HK-2 (cell line): ENCODE results near the gene MAN2A1.
"Not testable (repeated sequence)": the region's sequence is repeated elsewhere in the genome, so short reads cannot be mapped to it uniquely, and the experiment has no call there.

Experiments used
- DNase-seq: peaks from one replicate; pipeline ENCODE4 v3.0.0-alpha.2; 2018; ENCODE audit not compliant: unreplicated experiment

The MAN2A1 gene

DNA sequence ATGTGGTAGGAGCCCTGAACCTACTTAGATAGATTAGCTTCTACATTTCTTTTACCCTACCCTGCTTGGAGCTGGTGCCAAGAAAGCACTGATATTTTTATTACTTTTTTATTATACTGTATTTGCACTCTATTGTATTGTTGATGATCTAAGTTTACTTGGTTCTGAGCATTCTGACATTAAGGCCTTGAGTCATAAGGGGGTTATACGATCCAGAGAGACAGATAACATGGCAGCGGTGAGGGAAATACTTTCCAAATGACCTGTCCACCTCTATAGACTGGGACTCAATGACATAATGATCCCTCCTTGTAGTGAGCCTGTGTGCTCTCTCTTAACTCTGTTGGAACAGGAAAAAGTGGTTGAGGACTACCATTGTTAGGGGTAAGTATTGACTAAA is 176.3 kb downstream of the MAN2A1 start:
- DNase-seq = no peak

DNA sequence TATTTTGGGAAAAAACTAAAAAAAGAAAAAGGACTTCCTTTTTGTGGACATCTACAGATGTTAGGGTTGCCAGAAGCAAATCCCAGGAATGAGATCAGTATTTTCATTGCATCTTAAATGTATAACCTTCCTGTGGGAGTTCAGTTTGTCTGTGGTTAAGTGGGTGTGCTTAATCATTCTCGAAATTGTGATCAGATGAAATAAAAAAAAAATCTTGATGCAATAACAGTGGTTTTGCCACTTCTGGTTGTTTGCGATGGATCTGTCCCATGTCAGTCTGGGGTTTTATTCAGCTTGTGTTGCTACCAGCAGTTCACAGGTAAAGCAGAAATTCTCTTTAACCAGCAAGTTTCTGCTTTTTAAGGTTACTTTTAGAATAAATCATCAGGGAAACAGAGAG is 179.0 kb downstream of the MAN2A1 start:
- no peak for DNase-seq

DNA sequence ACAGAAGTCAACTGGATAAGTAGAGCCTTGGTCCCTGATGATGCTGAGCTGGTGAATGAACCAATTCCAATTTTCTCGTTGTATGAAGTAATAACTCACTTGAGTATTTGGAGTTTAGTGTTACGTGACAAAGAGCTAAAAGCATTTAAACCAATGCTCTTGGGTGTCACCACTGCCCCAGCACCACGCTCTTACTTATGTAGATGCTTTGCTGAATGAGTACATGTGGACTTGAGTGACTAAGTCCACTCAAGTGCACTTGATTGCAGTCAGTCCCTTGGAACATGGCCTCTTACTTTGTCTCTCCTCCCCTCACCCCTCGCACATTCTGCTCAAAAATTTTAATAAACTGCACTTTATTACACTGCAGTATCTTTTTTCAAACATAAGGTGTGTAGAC is 184.0 kb downstream of the MAN2A1 start:
- DNase-seq = no peak

GRCh38 chr5:109874108-109874507 is 184.4 kb downstream of the MAN2A1 start:
- no peak for DNase-seq

DNA sequence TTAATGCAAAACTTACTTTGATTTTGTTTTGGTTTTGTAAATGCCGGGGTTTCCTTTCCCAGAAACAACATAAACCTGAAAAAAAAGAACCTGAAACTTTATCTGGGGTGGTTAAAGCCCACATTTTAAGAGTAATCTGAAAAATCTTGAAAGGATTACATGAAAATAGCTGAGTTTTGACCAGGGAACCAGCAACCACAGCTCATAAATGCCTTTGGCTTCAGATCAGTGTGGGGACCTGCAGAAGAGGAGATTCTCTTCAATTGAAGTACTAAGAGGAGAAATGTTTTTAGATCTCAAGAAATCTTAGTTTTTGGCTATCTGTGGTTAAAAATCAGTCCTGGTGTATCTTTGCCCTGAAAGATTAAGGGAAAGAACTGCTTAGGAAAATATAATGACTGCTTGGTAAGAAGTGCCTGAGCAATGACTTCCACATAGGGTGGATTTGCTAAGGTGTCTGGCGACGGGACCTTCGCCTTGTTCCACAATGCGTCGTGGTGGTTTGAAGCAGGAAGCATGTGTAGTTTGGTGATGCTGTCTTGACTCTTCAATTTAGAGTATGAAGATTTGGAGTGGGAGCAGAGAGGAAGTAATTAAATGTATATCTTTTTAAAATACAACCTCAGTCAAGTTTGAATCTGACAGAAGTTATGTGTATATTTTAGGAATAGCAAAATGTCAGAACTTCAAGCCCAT is 186.5 kb downstream of the MAN2A1 start:
- DNase-seq = no peak

DNA sequence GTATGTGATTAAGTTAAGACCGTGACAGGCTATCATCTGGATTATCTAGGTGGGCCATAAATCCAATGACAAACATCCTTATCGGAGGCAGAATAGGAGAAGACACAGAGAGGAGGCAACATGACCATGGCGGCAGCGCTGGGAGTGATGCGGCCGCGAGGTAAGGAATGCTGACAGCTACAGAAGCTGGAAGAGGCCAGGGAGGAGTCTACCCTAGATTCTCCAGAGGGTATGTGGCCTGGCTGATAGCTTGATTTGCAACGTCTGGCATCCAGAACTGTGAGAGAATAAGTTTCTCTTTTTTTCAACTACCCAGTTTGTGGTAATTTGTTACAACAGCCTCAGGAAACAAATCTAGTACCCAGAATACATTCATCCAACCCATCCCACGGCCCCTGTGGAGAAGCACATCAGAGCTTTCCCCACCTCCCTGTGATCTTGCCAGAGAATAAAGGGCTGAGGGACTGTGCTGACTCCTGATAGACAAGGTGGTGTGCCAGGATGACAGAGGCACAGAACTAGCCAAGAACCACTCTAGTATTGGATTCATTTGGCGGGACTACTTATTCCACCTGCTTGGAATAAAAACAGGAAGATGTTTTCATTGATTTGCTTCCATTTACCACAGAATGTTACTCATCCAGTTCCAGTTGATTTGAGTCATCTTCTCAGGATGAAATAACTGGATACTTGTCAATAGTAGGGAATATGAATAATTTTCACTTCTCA is 187.4 kb downstream of the MAN2A1 start:
- DNase-seq = no peak

DNA sequence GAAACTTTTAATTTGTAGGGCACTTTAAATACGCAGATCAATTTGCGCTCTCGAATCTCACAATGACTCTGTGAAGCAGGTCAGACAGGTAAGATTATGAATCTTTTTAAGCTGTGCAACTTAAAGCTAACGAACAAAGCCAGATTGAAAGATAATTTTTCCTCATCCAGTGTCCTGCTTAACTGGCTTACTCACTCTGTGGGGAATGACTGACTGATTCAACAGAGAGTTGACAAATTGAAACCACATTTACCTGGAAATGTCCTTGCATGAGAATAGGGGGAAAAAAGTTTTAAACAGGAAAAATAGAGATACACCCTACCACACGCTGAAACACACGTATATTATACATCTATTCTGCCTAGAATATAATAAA is 187.9 kb downstream of the MAN2A1 start:
- no peak for DNase-seq

GRCh38 chr5:109878887-109879286 is 189.2 kb downstream of the MAN2A1 start:
- no peak for DNase-seq

- DNase-seq = no peak
Measured at GRCh38 chr5:109880907-109881685, 191.4 kb downstream of the MAN2A1 start.

- no peak for DNase-seq
Measured at GRCh38 chr5:109882546-109882945, 192.8 kb downstream of the MAN2A1 start.

DNA sequence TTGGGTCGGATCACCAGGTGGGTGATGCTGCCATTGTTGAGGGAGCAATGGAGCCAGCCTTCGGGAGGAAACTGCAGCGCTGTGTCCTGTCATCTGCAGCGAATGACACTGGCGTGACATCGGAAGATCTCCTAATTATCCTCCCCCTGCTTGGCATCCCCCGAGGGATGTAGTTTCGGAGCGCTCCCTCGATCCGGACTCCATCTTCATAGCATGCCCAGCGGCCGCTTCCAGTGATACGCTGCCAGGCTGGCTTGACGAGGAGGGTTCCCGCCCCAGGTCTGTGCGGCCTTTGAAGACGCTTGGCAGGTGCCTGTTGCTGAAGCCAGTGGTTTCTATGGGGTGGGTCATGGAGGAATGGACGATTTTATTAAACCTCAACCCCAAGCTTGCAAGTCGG is 194.9 kb downstream of the MAN2A1 start:
- no peak for DNase-seq

- no peak for DNase-seq
Measured at GRCh38 chr5:109885205-109885604, 195.5 kb downstream of the MAN2A1 start.

GRCh38 chr5:109888989-109889388 is 199.3 kb downstream of the MAN2A1 start:
- DNase-seq = no peak

DNA sequence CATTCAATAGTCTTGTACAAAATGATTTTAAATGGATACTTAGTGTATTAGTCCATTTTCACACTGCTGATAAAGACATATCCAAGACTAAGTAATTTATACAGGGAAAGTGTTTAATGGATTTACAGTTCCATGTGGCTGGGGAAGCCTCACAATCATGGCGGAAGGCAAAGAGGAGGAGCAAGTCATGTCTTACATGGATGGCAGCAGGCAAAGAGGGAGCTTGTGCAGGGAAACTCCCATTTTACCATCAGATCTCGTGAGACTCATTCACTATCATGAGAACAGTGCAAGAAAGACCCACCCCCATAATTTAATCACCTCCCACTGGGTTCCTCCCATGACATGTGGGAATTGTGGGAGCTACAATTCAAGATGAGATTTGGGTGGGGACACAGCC is 203.5 kb downstream of the MAN2A1 start:
- DNase-seq = not testable (repeated sequence)

DNA sequence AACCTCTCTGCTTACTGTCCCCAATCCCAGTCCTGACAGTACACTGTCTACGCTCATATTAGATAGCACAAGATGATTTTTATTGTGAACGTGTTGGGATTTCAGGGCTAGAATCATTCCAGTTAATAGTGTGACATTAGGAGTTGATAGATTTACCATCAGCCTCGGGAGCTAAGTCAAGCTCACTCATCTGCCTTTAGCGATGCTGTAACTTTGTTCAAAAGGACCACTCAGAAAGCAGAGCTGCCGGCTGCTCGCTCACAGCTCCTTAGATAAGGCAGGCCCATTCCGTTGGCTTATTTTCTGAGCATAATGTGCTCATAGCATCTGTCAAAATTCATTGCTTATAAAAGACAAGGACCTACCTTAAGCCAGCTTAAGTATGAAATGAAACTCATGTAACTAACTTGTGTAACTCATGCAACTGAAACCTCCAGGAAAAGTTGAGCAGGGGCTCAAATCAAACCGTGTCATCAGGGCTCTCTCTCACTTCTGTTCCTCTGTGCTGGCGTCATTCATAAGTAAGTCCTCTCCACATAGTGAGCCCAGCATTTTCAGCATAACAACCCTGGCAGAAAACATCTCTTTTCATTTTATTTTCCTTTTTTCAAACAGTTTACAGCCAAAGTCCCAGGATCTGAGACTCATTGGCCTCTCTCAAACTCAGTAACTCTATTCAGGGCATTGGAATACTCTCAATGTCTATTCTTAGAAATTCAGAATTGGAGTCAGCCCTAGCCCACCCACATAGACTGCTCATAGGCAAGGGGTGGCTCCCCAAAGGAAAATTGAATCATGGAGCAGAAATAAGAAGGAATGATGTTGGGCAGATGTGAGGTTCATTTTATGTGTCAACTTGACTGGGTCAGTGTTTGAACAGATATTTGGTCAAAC is 208.8 kb downstream of the MAN2A1 start:
- DNase-seq = no peak

DNA sequence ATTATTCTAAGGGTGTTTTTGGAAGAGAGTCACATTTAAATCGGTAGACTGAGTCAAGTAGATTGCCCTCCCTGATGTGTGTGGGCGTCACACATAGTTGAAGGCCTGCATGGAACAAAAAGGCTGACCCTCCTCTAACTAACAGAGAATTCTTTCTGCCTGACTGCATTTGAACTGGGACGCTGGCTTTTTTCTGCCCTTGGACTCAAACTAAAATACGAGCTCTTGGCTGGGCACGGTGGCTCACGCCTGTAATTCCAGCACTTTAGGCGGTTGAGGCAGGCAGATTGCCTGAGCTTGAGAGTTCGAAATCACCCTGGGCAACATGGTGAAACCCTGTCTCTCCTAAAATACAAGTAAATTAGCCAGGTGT is 209.4 kb downstream of the MAN2A1 start:
- no peak for DNase-seq

- DNase-seq = no peak
Measured at GRCh38 chr5:109900461-109900860, 210.7 kb downstream of the MAN2A1 start.

GRCh38 chr5:109900911-109901627 is 211.3 kb downstream of the MAN2A1 start:
- peak; percentile 21 for DNase-seq

- no peak for DNase-seq
Measured at GRCh38 chr5:109901628-109901981, 211.9 kb downstream of the MAN2A1 start.

- DNase-seq = no peak
Measured at GRCh38 chr5:109903061-109903460, 213.3 kb downstream of the MAN2A1 start.

- DNase-seq = no peak
Measured at GRCh38 chr5:109905906-109906305, 216.2 kb downstream of the MAN2A1 start.
